ENCODE measurements around the gene DYNLL1.
"Not testable (repeated sequence)": the region's sequence is repeated elsewhere in the genome, so short reads cannot be mapped to it uniquely, and the experiment has no call there.

DNA sequence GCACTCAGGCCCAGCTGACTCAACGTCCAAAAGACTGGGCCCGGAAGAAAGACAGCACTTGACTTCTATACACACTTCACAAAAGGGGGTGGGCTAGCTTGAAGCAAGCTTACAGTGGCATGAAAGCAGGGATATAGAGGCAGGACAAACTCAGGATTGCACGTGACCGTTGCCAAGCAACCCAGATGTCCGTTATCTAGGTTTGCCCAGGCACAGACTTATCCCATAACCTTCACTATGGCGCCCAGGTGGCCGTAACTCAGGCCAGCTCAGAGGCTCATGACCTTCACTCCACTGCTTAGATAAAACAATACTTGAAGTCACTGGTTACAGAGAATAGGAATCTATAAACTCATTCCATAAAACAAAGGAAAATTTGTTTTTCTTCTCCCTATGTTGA, 8.4 kb upstream of the DYNLL1 start:
- TF ChIP-seq FOXA1 (IDR thresholded peaks at IDR 0.05); ZNF384 (IDR thresholded peaks at IDR 0.05); SP1 (IDR thresholded peaks at IDR 0.05); PKNOX1 (IDR thresholded peaks at IDR 0.05); ELF4 (IDR thresholded peaks at IDR 0.05); HDGF (IDR thresholded peaks at IDR 0.05; ENCODE audit: borderline replicate concordance); NFRKB (IDR thresholded peaks at IDR 0.05); SUZ12 (IDR thresholded peaks at IDR 0.05); TARDBP (IDR thresholded peaks at IDR 0.05): not testable (repeated sequence)

Data from HEK293T (cell line).